ENCODE measurements around the gene DEFB132. TPM values are rescaled to one million over a fixed set of nuclear protein-coding genes. Genes with fewer than 3 reads are reported as not detected.

Gene DEFB132
- total and polyA plus RNA-seq, 2 of the 13 experiments (the other 11 are each of a cell fraction or from before 2014, with no cell fraction given) = not detected

- 0 out of 2 replicates have a peak, but pooled peaks have one; percentile 26 for TF ChIP-seq PPARG (CRISPR knock-in tag; conservative IDR thresholded peaks at IDR 0.05)
- TF ChIP-seq KLF15 (CRISPR knock-in tag; IDR thresholded peaks at IDR 0.05; ENCODE audit: borderline replicate concordance) = no peak; the same call in 1 of the 2 replicates
- TF ChIP-seq RBM22 (optimal IDR thresholded peaks at IDR 0.05; ENCODE audit: low read length) = peak; percentile 34
- no peak for TF ChIP-seq SYNCRIP (IDR thresholded peaks at IDR 0.05; ENCODE audit: insufficient read depth, low read depth, low read length)
- TF ChIP-seq ZNF460 (CRISPR knock-in tag; IDR thresholded peaks at IDR 0.05; ENCODE audit: borderline replicate concordance) = no peak
- TF ChIP-seq, protein P1, sequence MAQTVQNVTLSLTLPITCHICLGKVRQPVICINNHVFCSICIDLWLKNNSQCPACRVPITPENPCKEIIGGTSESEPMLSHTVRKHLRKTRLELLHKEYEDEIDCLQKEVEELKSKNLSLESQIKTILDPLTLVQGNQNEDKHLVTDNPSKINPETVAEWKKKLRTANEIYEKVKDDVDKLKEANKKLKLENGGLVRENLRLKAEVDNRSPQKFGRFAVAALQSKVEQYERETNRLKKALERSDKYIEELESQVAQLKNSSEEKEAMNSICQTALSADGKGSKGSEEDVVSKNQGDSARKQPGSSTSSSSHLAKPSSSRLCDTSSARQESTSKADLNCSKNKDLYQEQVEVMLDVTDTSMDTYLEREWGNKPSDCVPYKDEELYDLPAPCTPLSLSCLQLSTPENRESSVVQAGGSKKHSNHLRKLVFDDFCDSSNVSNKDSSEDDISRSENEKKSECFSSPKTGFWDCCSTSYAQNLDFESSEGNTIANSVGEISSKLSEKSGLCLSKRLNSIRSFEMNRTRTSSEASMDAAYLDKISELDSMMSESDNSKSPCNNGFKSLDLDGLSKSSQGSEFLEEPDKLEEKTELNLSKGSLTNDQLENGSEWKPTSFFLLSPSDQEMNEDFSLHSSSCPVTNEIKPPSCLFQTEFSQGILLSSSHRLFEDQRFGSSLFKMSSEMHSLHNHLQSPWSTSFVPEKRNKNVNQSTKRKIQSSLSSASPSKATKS (CRISPR knock-in tag; IDR thresholded peaks at IDR 0.05) = no peak
- TF ChIP-seq ATAD3A (CRISPR knock-in tag; IDR thresholded peaks at IDR 0.05) = peak; percentile 72; the same call in 1 of the 2 replicates
- no peak for TF ChIP-seq ZKSCAN5 (CRISPR knock-in tag; IDR thresholded peaks at IDR 0.05)
- TF ChIP-seq ATF2 (CRISPR knock-in tag; IDR thresholded peaks at IDR 0.05) = no peak
- no peak for TF ChIP-seq NR2C2 (CRISPR knock-in tag; IDR thresholded peaks at IDR 0.05; ENCODE audit: borderline replicate concordance)
- TF ChIP-seq, protein P2, sequence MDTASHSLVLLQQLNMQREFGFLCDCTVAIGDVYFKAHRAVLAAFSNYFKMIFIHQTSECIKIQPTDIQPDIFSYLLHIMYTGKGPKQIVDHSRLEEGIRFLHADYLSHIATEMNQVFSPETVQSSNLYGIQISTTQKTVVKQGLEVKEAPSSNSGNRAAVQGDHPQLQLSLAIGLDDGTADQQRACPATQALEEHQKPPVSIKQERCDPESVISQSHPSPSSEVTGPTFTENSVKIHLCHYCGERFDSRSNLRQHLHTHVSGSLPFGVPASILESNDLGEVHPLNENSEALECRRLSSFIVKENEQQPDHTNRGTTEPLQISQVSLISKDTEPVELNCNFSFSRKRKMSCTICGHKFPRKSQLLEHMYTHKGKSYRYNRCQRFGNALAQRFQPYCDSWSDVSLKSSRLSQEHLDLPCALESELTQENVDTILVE (CRISPR knock-in tag; IDR thresholded peaks at IDR 0.05) = peak; percentile 20; the same call in 1 of the 2 replicates
- peak; percentile 3; the same call in 1 of the 2 replicates for TF ChIP-seq BRD4 (CRISPR knock-in tag; IDR thresholded peaks at IDR 0.05)
- TF ChIP-seq, protein P3, sequence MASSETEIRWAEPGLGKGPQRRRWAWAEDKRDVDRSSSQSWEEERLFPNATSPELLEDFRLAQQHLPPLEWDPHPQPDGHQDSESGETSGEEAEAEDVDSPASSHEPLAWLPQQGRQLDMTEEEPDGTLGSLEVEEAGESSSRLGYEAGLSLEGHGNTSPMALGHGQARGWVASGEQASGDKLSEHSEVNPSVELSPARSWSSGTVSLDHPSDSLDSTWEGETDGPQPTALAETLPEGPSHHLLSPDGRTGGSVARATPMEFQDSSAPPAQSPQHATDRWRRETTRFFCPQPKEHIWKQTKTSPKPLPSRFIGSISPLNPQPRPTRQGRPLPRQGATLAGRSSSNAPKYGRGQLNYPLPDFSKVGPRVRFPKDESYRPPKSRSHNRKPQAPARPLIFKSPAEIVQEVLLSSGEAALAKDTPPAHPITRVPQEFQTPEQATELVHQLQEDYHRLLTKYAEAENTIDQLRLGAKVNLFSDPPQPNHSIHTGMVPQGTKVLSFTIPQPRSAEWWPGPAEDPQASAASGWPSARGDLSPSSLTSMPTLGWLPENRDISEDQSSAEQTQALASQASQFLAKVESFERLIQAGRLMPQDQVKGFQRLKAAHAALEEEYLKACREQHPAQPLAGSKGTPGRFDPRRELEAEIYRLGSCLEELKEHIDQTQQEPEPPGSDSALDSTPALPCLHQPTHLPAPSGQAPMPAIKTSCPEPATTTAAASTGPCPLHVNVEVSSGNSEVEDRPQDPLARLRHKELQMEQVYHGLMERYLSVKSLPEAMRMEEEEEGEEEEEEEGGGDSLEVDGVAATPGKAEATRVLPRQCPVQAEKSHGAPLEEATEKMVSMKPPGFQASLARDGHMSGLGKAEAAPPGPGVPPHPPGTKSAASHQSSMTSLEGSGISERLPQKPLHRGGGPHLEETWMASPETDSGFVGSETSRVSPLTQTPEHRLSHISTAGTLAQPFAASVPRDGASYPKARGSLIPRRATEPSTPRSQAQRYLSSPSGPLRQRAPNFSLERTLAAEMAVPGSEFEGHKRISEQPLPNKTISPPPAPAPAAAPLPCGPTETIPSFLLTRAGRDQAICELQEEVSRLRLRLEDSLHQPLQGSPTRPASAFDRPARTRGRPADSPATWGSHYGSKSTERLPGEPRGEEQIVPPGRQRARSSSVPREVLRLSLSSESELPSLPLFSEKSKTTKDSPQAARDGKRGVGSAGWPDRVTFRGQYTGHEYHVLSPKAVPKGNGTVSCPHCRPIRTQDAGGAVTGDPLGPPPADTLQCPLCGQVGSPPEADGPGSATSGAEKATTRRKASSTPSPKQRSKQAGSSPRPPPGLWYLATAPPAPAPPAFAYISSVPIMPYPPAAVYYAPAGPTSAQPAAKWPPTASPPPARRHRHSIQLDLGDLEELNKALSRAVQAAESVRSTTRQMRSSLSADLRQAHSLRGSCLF (CRISPR knock-in tag; IDR thresholded peaks at IDR 0.05; ENCODE audit: borderline replicate concordance) = no peak
- no peak for TF ChIP-seq ZBTB1 (CRISPR knock-in tag; IDR thresholded peaks at IDR 0.05; ENCODE audit: borderline replicate concordance)
- no peak for TF ChIP-seq ZSCAN12 (CRISPR knock-in tag; IDR thresholded peaks at IDR 0.05)
- TF ChIP-seq MED8 (CRISPR knock-in tag; IDR thresholded peaks at IDR 0.05; ENCODE audit: insufficient replicate concordance) = peak; percentile 89
- 0 out of 4 replicates have a peak, but pooled peaks of 1 of the 2 experiments have one; percentile 35 for TF ChIP-seq NR2F1 (CRISPR knock-in tag; IDR thresholded peaks at IDR 0.05)
Observed at GRCh38 chr20:297925-298775, 40.6 kb downstream of the DEFB132 start (continued).

All from HepG2 (cell line).